ACHN (cell line): ENCODE data around the gene SHANK2.

ENCODE experiments used
- DNase-seq: peaks from one replicate; pipeline ENCODE4 v3.0.0-alpha.2; 2015
- in situ Hi-C: cut with HindIII; loops from 2 replicates; pipeline ENCODE4 v1.10.0; 2017; ENCODE audit warnings: low sequenced_read_pairs, low pct_ligation_motif_present, low pct_unique_long_range_greater_than_20kb

Gene SHANK2

GRCh38 chr11:71249301-71249700 is 3.1 kb downstream of the SHANK2 start:
- in situ Hi-C loops = no loop called here
- DNase-seq = no peak

- DNase-seq = no peak
- in situ Hi-C loops = no loop called here
These were observed 3.7 kb downstream of the SHANK2 start for GRCh38 chr11:71248656-71249055.

- in situ Hi-C loops = no loop called here
- no peak for DNase-seq
These were observed 4.2 kb downstream of the SHANK2 start for GRCh38 chr11:71248251-71248570.

GRCh38 chr11:71247551-71248250 is 4.7 kb downstream of the SHANK2 start:
- in situ Hi-C loops = no loop called here
- no peak for DNase-seq

GRCh38 chr11:71246559-71246958 is 5.8 kb downstream of the SHANK2 start:
- DNase-seq = no peak
- in situ Hi-C loops = no loop called here

GRCh38 chr11:71245601-71246391 is 6.6 kb downstream of the SHANK2 start:
- in situ Hi-C loops = no loop called here
- DNase-seq = no peak

- in situ Hi-C loops = no loop called here
- no peak for DNase-seq
These were observed 8.1 kb downstream of the SHANK2 start for GRCh38 chr11:71244116-71244810.

- in situ Hi-C loops = no loop called here
- DNase-seq = no peak
These were observed 10.0 kb downstream of the SHANK2 start for GRCh38 chr11:71242391-71242790.

- no peak for DNase-seq
- in situ Hi-C loops = no loop called here
These were observed 10.6 kb downstream of the SHANK2 start for GRCh38 chr11:71241721-71242259.

- DNase-seq = no peak
- in situ Hi-C loops = no loop called here
These were observed 11.3 kb downstream of the SHANK2 start for GRCh38 chr11:71240865-71241691.

- no peak for DNase-seq
- in situ Hi-C loops = no loop called here
These were observed 12.2 kb downstream of the SHANK2 start for GRCh38 chr11:71240061-71240690.

GRCh38 chr11:71239581-71239980 is 12.8 kb downstream of the SHANK2 start:
- DNase-seq = no peak
- in situ Hi-C loops = no loop called here

- in situ Hi-C loops = no loop called here
These were observed 13.4 kb downstream of the SHANK2 start for GRCh38 chr11:71238941-71239340.

GRCh38 chr11:71238285-71238875 is 14.0 kb downstream of the SHANK2 start:
- in situ Hi-C loops = no loop called here
- no peak for DNase-seq

More at GRCh38 chr11:71238941-71239340, 13.4 kb downstream of the SHANK2 start:
- DNase-seq = no peak

- in situ Hi-C loops = no loop called here
- DNase-seq = no peak
These were observed 14.5 kb downstream of the SHANK2 start for GRCh38 chr11:71237853-71238252.

GRCh38 chr11:71236836-71237475 is 15.4 kb downstream of the SHANK2 start:
- DNase-seq = no peak
- in situ Hi-C loops = no loop called here

GRCh38 chr11:71235719-71236118 is 16.7 kb downstream of the SHANK2 start:
- no peak for DNase-seq
- in situ Hi-C loops = no loop called here
